ENCODE results near the gene MAP3K2. TPM values are rescaled to one million over a fixed set of nuclear protein-coding genes. Genes with fewer than 3 reads are reported as not detected.

The MAP3K2 gene
- total RNA-seq, 2 donors from 2014 or later, result 61.6 to 63.8 TPM

DNA sequence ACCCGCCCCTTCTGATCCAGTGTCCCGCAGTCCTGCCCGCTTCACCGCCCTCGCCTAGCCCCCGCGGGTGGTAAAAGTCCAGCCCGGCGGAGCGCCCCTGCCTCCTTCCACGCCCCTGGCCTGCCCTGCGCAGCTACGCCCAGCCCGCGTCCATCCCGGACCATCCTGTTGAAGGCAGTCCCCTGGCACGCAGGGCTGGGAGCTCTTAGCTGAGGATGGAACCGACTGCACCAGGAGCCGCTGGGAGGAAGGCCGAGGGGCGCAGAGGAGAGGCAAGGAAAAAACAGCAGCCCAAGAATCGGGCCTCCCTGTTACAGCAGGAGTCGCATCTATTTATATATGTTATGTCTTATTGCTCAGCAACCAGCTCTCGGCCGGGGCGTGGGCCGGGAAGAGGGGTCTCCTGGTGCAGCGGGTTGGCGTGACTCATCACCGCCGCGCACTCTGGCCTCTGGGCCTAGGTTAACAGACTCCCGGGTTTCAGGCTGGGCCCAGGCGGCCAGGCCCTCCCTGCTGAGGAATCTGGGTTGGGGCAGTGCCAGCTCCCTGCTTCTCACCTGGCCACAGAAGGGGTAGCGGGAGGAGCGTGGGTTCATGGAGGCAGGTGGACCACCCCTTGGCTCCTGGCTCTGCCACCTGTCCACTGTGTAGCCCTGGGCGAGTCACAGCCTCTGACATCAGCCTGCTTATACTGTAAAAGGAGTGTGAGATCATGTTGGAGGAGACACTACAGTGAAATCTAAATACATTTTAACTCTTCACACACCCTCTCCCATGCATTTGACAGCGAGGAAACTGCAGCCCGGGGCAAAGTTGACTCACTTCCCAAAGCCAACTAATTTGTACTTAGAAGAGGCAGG, 13.4 kb upstream of the MAP3K2 start:
- Histone ChIP-seq H3K27me3 (replicated peaks; ENCODE audit: insufficient read depth) (no peaks in the 10 kb centered on the region), H3K9me3 (no peaks in the 10 kb centered on the region), H3K4me1 (replicated peaks) (no peaks in the 10 kb centered on the region), H3K4me3 (no peak overlapping the region), H3K27ac (no peak overlapping the region), H3K36me3 (no peaks in the 10 kb centered on the region)
- intact Hi-C loops (cut with DNase I), result loop anchor here (10.0 kb wide), 2 partner anchors 274 to 296 kb away; partner anchors contain the start of genes BIN1 and LIMS2
- WGBS, result 54% methylated on average over 36 of the region's 39 CpGs
- TF ChIP-seq, protein P1, sequence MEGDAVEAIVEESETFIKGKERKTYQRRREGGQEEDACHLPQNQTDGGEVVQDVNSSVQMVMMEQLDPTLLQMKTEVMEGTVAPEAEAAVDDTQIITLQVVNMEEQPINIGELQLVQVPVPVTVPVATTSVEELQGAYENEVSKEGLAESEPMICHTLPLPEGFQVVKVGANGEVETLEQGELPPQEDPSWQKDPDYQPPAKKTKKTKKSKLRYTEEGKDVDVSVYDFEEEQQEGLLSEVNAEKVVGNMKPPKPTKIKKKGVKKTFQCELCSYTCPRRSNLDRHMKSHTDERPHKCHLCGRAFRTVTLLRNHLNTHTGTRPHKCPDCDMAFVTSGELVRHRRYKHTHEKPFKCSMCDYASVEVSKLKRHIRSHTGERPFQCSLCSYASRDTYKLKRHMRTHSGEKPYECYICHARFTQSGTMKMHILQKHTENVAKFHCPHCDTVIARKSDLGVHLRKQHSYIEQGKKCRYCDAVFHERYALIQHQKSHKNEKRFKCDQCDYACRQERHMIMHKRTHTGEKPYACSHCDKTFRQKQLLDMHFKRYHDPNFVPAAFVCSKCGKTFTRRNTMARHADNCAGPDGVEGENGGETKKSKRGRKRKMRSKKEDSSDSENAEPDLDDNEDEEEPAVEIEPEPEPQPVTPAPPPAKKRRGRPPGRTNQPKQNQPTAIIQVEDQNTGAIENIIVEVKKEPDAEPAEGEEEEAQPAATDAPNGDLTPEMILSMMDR (IDR thresholded peaks at IDR 0.05), result no peak
- TF ChIP-seq POLR2A (IDR thresholded peaks at IDR 0.05), result no peak
- TF ChIP-seq POLR2AphosphoS5 (IDR thresholded peaks at IDR 0.05), result no peak
- DNase-seq (ENCODE audit: low spot score), result no peak

GRCh38 chr2:127400533-127400896, 12.7 kb upstream of the MAP3K2 start:
- TF ChIP-seq POLR2AphosphoS5 (IDR thresholded peaks at IDR 0.05) (no peak), POLR2A (IDR thresholded peaks at IDR 0.05) (no peak)
- TF ChIP-seq, protein P1 (IDR thresholded peaks at IDR 0.05), result no peak
- H3K9me3 ChIP-seq, result no peaks in the 10 kb centered on the region
- WGBS, result 78% methylated on average over 9 of the region's 9 CpGs
- H3K4me1 ChIP-seq (replicated peaks), result no peaks in the 10 kb centered on the region
- H3K4me3 ChIP-seq, result no peak overlapping the region
- no peak for DNase-seq (ENCODE audit: low spot score)
- intact Hi-C loops (cut with DNase I), result loop anchor here (10.0 kb wide), 2 partner anchors 274 to 296 kb away; partner anchors contain the start of genes BIN1 and LIMS2
- H3K27ac ChIP-seq, result no peak overlapping the region
- no peaks in the 10 kb centered on the region for H3K36me3 ChIP-seq
- no peaks in the 10 kb centered on the region for H3K27me3 ChIP-seq (replicated peaks; ENCODE audit: insufficient read depth)

GRCh38 chr2:127398239-127398590, 10.4 kb upstream of the MAP3K2 start:
- Histone ChIP-seq H3K4me3 (no peak overlapping the region), H3K9me3 (no peaks in the 10 kb centered on the region), H3K4me1 (replicated peaks) (no peaks in the 10 kb centered on the region), H3K36me3 (no peaks in the 10 kb centered on the region), H3K27ac (no peak overlapping the region), H3K27me3 (replicated peaks; ENCODE audit: insufficient read depth) (no peaks in the 10 kb centered on the region)
- 8% methylated on average over 4 of the region's 4 CpGs for WGBS
- peak; percentile 39 for DNase-seq (ENCODE audit: low spot score)
- intact Hi-C loops (cut with DNase I), result no loop called here
- TF ChIP-seq, protein P1 (IDR thresholded peaks at IDR 0.05), result no peak
- no peak for TF ChIP-seq POLR2A (IDR thresholded peaks at IDR 0.05)

DNA sequence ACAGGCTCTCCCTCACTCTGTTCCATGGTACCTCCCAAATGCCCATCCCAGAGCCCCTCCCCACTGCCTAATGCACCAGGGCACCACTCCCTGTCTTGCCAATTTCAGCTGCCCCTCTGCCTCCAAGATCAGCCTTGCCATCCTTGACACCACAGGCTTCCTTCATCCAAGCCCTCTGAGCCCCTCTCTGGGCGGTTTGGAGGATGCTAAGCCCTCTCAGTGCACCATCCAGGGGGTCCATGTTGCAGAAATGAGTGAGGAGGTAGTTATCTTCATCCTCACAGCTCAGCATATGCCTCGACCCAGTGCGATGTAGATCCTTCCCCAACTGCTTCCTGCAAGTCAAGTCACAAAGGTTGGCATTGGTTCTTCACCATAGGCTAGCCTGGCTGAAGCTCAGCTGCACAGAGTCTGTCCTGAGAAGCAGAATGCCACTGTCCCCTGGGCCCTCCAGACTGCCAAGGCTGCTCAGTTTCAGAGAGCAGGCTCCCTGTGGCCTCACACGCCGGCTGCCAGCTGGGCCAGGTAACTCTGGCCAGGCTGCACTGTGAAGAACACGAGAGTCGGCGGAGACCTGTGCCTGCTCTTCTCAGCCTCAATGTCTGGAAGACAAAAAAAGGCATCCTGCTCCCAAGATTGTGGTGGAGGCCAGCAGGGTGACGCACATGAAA, 9.9 kb upstream of the MAP3K2 start:
- no peak for DNase-seq (ENCODE audit: low spot score)
- Histone ChIP-seq H3K27me3 (replicated peaks; ENCODE audit: insufficient read depth) (no peaks in the 10 kb centered on the region), H3K4me1 (replicated peaks) (no peaks in the 10 kb centered on the region), H3K4me3 (no peak overlapping the region), H3K36me3 (no peaks in the 10 kb centered on the region), H3K9me3 (no peaks in the 10 kb centered on the region), H3K27ac (no peak overlapping the region)
- TF ChIP-seq POLR2A (IDR thresholded peaks at IDR 0.05) (no peak), POLR2AphosphoS5 (IDR thresholded peaks at IDR 0.05) (no peak)
- TF ChIP-seq, protein P1 (IDR thresholded peaks at IDR 0.05), result no peak
- 94% methylated on average over 9 of the region's 9 CpGs for WGBS
- intact Hi-C loops (cut with DNase I), result no loop called here

Data from prostate gland (tissue), 2 donors.